Measurements from ENCODE around the gene CD180. TPM values are rescaled to one million over a fixed set of nuclear protein-coding genes. Genes with fewer than 3 reads are reported as not detected.

The CD180 gene
- total RNA-seq, 1 experiment from 2014 or later: not detected

- no peaks in the 10 kb centered on the region for H3K9me3 ChIP-seq (replicated peaks)
- no peak for DNase-seq (ENCODE audit: low read depth in 1 of 2, low spot score in 2 of 2)
- no peaks in the 10 kb centered on the region for H3K36me3 ChIP-seq
- H3K4me3 ChIP-seq: no peak overlapping the region
- H3K27me3 ChIP-seq (replicated peaks): no peaks in the 10 kb centered on the region
- no peaks in the 10 kb centered on the region for H3K4me1 ChIP-seq (replicated peaks)
- no peak overlapping the region for H3K27ac ChIP-seq
These were observed 41.9 kb downstream of the CD180 start for GRCh38 chr5:67154556-67155206.

- Histone ChIP-seq H3K4me1 (replicated peaks) (no peaks in the 10 kb centered on the region), H3K27me3 (replicated peaks) (no peaks in the 10 kb centered on the region), H3K9me3 (replicated peaks) (no peaks in the 10 kb centered on the region), H3K27ac (no peak overlapping the region), H3K4me3 (no peak overlapping the region), H3K36me3 (no peaks in the 10 kb centered on the region)
- no peak for DNase-seq (ENCODE audit: low read depth in 1 of 2, low spot score in 2 of 2)
These were observed 43.3 kb downstream of the CD180 start for GRCh38 chr5:67153292-67153691.

- Histone ChIP-seq H3K4me3 (no peak overlapping the region), H3K27me3 (replicated peaks) (no peaks in the 10 kb centered on the region), H3K27ac (no peak overlapping the region), H3K36me3 (no peaks in the 10 kb centered on the region), H3K9me3 (replicated peaks) (no peaks in the 10 kb centered on the region), H3K4me1 (replicated peaks) (no peaks in the 10 kb centered on the region)
- no peak for DNase-seq (ENCODE audit: low read depth in 1 of 2, low spot score in 2 of 2)
These were observed 44.2 kb downstream of the CD180 start for GRCh38 chr5:67152400-67152799.

- Histone ChIP-seq H3K36me3 (no peaks in the 10 kb centered on the region), H3K4me3 (no peak overlapping the region), H3K27ac (no peak overlapping the region), H3K9me3 (replicated peaks) (no peaks in the 10 kb centered on the region), H3K4me1 (replicated peaks) (no peaks in the 10 kb centered on the region), H3K27me3 (replicated peaks) (no peaks in the 10 kb centered on the region)
- no peak for DNase-seq (ENCODE audit: low read depth in 1 of 2, low spot score in 2 of 2)
These were observed 46.6 kb downstream of the CD180 start for GRCh38 chr5:67149951-67150523.

- no peak for DNase-seq (ENCODE audit: low read depth in 1 of 2, low spot score in 2 of 2)
- Histone ChIP-seq H3K36me3 (no peaks in the 10 kb centered on the region; the same call in 1 of the 2 replicates), H3K4me3 (no peak overlapping the region), H3K4me1 (replicated peaks) (no peaks in the 10 kb centered on the region), H3K27me3 (replicated peaks) (no peaks in the 10 kb centered on the region), H3K27ac (no peak overlapping the region), H3K9me3 (replicated peaks) (no peaks in the 10 kb centered on the region)
These were observed 47.3 kb downstream of the CD180 start for GRCh38 chr5:67149057-67149950.

- Histone ChIP-seq H3K9me3 (replicated peaks) (no peaks in the 10 kb centered on the region), H3K27me3 (replicated peaks) (no peaks in the 10 kb centered on the region), H3K36me3 (no peaks in the 10 kb centered on the region; the same call in 1 of the 2 replicates), H3K4me3 (no peak overlapping the region), H3K4me1 (replicated peaks) (no peaks in the 10 kb centered on the region), H3K27ac (no peak overlapping the region)
- no peak for DNase-seq (ENCODE audit: low read depth in 1 of 2, low spot score in 2 of 2)
These were observed 48.8 kb downstream of the CD180 start for GRCh38 chr5:67147760-67148159.

- Histone ChIP-seq H3K27me3 (replicated peaks) (no peaks in the 10 kb centered on the region), H3K27ac (no peak overlapping the region), H3K4me3 (no peak overlapping the region), H3K9me3 (replicated peaks) (no peaks in the 10 kb centered on the region), H3K36me3 (no peaks in the 10 kb centered on the region; the same call in 1 of the 2 replicates), H3K4me1 (replicated peaks) (no peaks in the 10 kb centered on the region)
- DNase-seq (ENCODE audit: low read depth in 1 of 2, low spot score in 2 of 2): no peak
These were observed 49.6 kb downstream of the CD180 start for GRCh38 chr5:67146981-67147380.

- H3K27ac ChIP-seq: no peak overlapping the region
- no peak for DNase-seq (ENCODE audit: low read depth in 1 of 2, low spot score in 2 of 2)
- H3K4me3 ChIP-seq: no peak overlapping the region
- H3K4me1 ChIP-seq (replicated peaks): no peaks in the 10 kb centered on the region
- H3K27me3 ChIP-seq (replicated peaks): no peaks in the 10 kb centered on the region
- H3K36me3 ChIP-seq: no peaks in the 10 kb centered on the region; the same call in 1 of the 2 replicates
- no peaks in the 10 kb centered on the region for H3K9me3 ChIP-seq (replicated peaks)
These were observed 50.0 kb downstream of the CD180 start for GRCh38 chr5:67146574-67146973.

GRCh38 chr5:67144183-67144639 lies 52.4 kb downstream of the CD180 start:
- DNase-seq (ENCODE audit: low read depth in 1 of 2, low spot score in 2 of 2): no peak
- Histone ChIP-seq H3K9me3 (replicated peaks) (no peaks in the 10 kb centered on the region), H3K27me3 (replicated peaks) (no peaks in the 10 kb centered on the region), H3K4me3 (no peak overlapping the region), H3K36me3 (no peaks in the 10 kb centered on the region; the same call in 1 of the 2 replicates), H3K27ac (no peak overlapping the region), H3K4me1 (replicated peaks) (no peaks in the 10 kb centered on the region)

- H3K27me3 ChIP-seq (replicated peaks): no peaks in the 10 kb centered on the region
- H3K4me1 ChIP-seq (replicated peaks): no peaks in the 10 kb centered on the region
- H3K27ac ChIP-seq: no peak overlapping the region
- no peaks in the 10 kb centered on the region for H3K9me3 ChIP-seq (replicated peaks)
- DNase-seq (ENCODE audit: low read depth in 1 of 2, low spot score in 2 of 2): no peak
- no peak overlapping the region for H3K4me3 ChIP-seq
- H3K36me3 ChIP-seq: no peaks in the 10 kb centered on the region; the same call in 1 of the 2 replicates
These were observed 53.0 kb downstream of the CD180 start for GRCh38 chr5:67143549-67143948.

GRCh38 chr5:67142816-67143215 lies 53.8 kb downstream of the CD180 start:
- H3K27me3 ChIP-seq (replicated peaks): no peaks in the 10 kb centered on the region
- no peaks in the 10 kb centered on the region for H3K4me1 ChIP-seq (replicated peaks)
- H3K9me3 ChIP-seq (replicated peaks): no peaks in the 10 kb centered on the region
- H3K36me3 ChIP-seq: no peaks in the 10 kb centered on the region; the same call in 1 of the 2 replicates
- no peak for DNase-seq (ENCODE audit: low read depth in 1 of 2, low spot score in 2 of 2)
- H3K4me3 ChIP-seq: no peak overlapping the region
- H3K27ac ChIP-seq: no peak overlapping the region

GRCh38 chr5:67141644-67142043 lies 55.0 kb downstream of the CD180 start:
- H3K36me3 ChIP-seq: no peaks in the 10 kb centered on the region; the same call in 1 of the 2 replicates
- no peak for DNase-seq (ENCODE audit: low read depth in 1 of 2, low spot score in 2 of 2)
- H3K9me3 ChIP-seq (replicated peaks): no peaks in the 10 kb centered on the region
- no peaks in the 10 kb centered on the region for H3K4me1 ChIP-seq (replicated peaks)
- H3K4me3 ChIP-seq: no peak overlapping the region
- no peak overlapping the region for H3K27ac ChIP-seq
- H3K27me3 ChIP-seq (replicated peaks): no peaks in the 10 kb centered on the region

- H3K9me3 ChIP-seq (replicated peaks): no peaks in the 10 kb centered on the region
These were observed 56.2 kb downstream of the CD180 start for GRCh38 chr5:67140413-67140812.

GRCh38 chr5:67139030-67139429 lies 57.6 kb downstream of the CD180 start:
- no peaks in the 10 kb centered on the region for H3K36me3 ChIP-seq
- H3K4me1 ChIP-seq (replicated peaks): no peaks in the 10 kb centered on the region
- DNase-seq (ENCODE audit: low read depth in 1 of 2, low spot score in 2 of 2): no peak
- H3K4me3 ChIP-seq: no peak overlapping the region
- no peaks in the 10 kb centered on the region for H3K9me3 ChIP-seq (replicated peaks)
- H3K27ac ChIP-seq: no peak overlapping the region
- no peaks in the 10 kb centered on the region for H3K27me3 ChIP-seq (replicated peaks)

More at GRCh38 chr5:67140413-67140812, 56.2 kb downstream of the CD180 start:
- H3K4me3 ChIP-seq: no peak overlapping the region
- DNase-seq (ENCODE audit: low read depth in 1 of 2, low spot score in 2 of 2): no peak
- H3K27ac ChIP-seq: no peak overlapping the region
- H3K36me3 ChIP-seq: no peaks in the 10 kb centered on the region; the same call in 1 of the 2 replicates
- no peaks in the 10 kb centered on the region for H3K27me3 ChIP-seq (replicated peaks)
- no peaks in the 10 kb centered on the region for H3K4me1 ChIP-seq (replicated peaks)

Measured in SJSA1 (cell line).